NT2/D1 (cell line): ENCODE data around the gene DLG2.

Source experiments
- SUZ12 ChIP-seq: IDR thresholded peaks from 2 replicates; pipeline ENCODE4 v1.6.1; 2011; ENCODE audit not compliant: insufficient read length, insufficient read depth; ENCODE audit errors: extremely low read depth
- YY1 ChIP-seq: IDR thresholded peaks from 2 replicates; pipeline ENCODE4 v1.6.1; 2011; ENCODE audit not compliant: insufficient read length, insufficient read depth
- ZNF274 ChIP-seq: IDR thresholded peaks from 2 replicates; pipeline ENCODE4 v1.6.1; 2011; ENCODE audit warnings: mild to moderate bottlenecking, low read depth, low read length

DNA sequence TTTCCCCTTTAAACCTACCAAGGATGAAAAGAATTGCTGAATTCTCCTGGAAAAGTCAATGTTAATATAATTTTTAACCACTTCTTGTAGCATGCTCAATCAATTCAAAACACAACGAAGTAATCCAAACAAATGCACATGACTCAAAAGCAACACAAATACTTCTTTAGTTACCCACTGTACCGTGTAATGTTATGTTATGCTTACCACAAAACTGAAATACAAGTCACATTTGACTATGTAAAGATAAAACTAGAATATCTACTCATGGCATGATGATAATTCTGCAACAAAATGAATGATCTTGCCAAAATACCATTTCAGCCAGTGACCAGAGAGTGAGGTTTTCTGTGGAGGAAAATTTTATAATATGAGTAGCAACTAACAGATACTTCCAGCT is 587.0 kb downstream of the DLG2 start:
- TF ChIP-seq ZNF274 (no peak), SUZ12 (no peak), YY1 (no peak)
